PC-9 (cell line): ENCODE measurements around the gene ITGBL1. TPM values are rescaled to one million over a fixed set of nuclear protein-coding genes. Genes with fewer than 3 reads are reported as not detected.
A peak's percentile ranks its signal among the peaks of the same experiment; 100 is the strongest.

ENCODE experiments used
- BruUV-seq: library from RNA; stranded (reverse); fragments of 400-500 nt; replicated peaks from 2 replicates; lab custom pipeline; 2021; lab: Mats Ljungman, UMichigan
- CTCF ChIA-PET: fragments of 300-600 bp; sonication (Branson Sonifier 250); formaldehyde crosslinking; loops from one replicate; lab custom pipeline; 2022; ENCODE audit warnings: antibody characterized with exemption; lab: Charles Lee
- POLR2A ChIA-PET: fragments of 300-600 bp; sonication (Branson Sonifier 250); formaldehyde crosslinking; loops from one replicate; lab custom pipeline; 2022; ENCODE audit warnings: antibody characterized with exemption; ENCODE audit not compliant: unreplicated experiment; lab: Charles Lee
- DNase-seq, 2 experiments: peaks; one replicate each; pipeline versions ENCODE4 v3.0.0 to v3.0.0-alpha.2; 2015 to 2022; ENCODE audit warnings: mixed read lengths in 1 of 2
- H2AFZ ChIP-seq: fragments of 200-600 bp; sonication (generic); 2 replicates; pipeline ENCODE4 v1.8.1; 2017; ENCODE audit warnings: antibody characterized with exemption
- H3F3A ChIP-seq: fragments of 200-600 bp; sonication (generic); 2 replicates; pipeline ENCODE4 v1.8.1; 2017; ENCODE audit warnings: antibody characterized with exemption, mild to moderate bottlenecking, low read depth; ENCODE audit not compliant: insufficient read depth
- H3K27ac ChIP-seq: fragments of 200-600 bp; sonication (generic); 2 replicates; pipeline ENCODE4 v1.6.1; 2016; ENCODE audit warnings: mixed run types
- H3K27me3 ChIP-seq: fragments of 200-600 bp; sonication (generic); 2 replicates; pipeline ENCODE4 v1.6.1; 2016; ENCODE audit warnings: low read depth, mixed run types; ENCODE audit not compliant: insufficient read depth
- H3K36me3 ChIP-seq: fragments of 200-600 bp; sonication (generic); 2 replicates; pipeline ENCODE4 v1.6.1; 2016; ENCODE audit warnings: low read depth, mixed run types
- H3K4me1 ChIP-seq: fragments of 200-600 bp; sonication (generic); replicated peaks from 2 replicates; pipeline ENCODE4 v1.6.1; 2016; ENCODE audit warnings: mixed run types; ENCODE audit not compliant: insufficient read depth
- H3K4me2 ChIP-seq: fragments of 200-600 bp; sonication (generic); 2 replicates; pipeline ENCODE4 v1.6.1; 2017; ENCODE audit warnings: mixed run types
- H3K4me3 ChIP-seq: fragments of 200-600 bp; sonication (generic); 2 replicates; pipeline ENCODE4 v1.6.1; 2016; ENCODE audit warnings: mixed run types
- H3K79me2 ChIP-seq: fragments of 200-600 bp; sonication (generic); 2 replicates; pipeline ENCODE4 v1.6.1; 2017; ENCODE audit warnings: low read depth, mixed run types
- H3K9me2 ChIP-seq: fragments of 200-600 bp; sonication (generic); 2 replicates; pipeline ENCODE4 v1.8.1; 2017; ENCODE audit warnings: mild to moderate bottlenecking; ENCODE audit not compliant: insufficient read depth
- H3K9me3 ChIP-seq: fragments of 200-600 bp; sonication (generic); 2 replicates; pipeline ENCODE4 v1.8.1; 2016; ENCODE audit warnings: low read depth; ENCODE audit not compliant: insufficient read depth
- H4K20me1 ChIP-seq: fragments of 200-600 bp; sonication (generic); 2 replicates; pipeline ENCODE4 v1.8.1; 2017; ENCODE audit not compliant: insufficient read depth
- CTCF ChIP-seq: fragments of 200-600 bp; sonication (generic); conservative IDR thresholded peaks from 2 replicates; pipeline ENCODE4 v1.6.1; 2017; ENCODE audit warnings: mixed run types, antibody characterized with exemption, mild to moderate bottlenecking, moderate library complexity
- EZH2 ChIP-seq: fragments of 200-600 bp; sonication (generic); IDR thresholded peaks from 2 replicates; pipeline ENCODE4 v1.8.0; 2017; ENCODE audit warnings: antibody characterized with exemption, low read depth
- intact Hi-C: fragments of 100-400 bp; cut with micrococcal nuclease; formaldehyde crosslinking; loops from one replicate; pipeline ENCODE4 v1.10.0; 2022; ENCODE audit not compliant: unreplicated experiment
- total RNA-seq: library from RNA; stranded (reverse); gene quantifications from 2 replicates; pipeline ENCODE4 v1.2.3, GENCODE V29; 2021

ITGBL1 gene
- total RNA-seq, 1 experiment from 2014 or later = 52.5 TPM

DNA sequence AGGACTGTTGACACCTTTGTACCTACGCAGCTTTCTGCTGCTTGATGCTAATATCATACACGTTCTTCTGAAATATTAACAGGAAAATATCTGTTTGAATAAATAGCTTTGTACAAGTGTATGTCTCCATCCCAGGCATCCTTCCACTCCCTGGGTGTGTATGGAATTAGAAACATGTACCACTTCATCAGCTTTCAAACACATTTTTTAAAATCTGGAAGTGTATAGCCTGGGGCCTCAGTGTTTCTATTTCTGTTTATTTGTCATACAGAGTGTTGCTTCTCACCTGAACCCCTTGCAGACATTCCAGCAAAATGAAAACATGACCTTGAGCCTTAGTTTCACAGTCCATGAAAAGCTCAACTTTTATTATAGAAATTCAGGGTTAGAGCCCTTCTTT, 168.6 kb downstream of the ITGBL1 start:
- no peak overlapping the region for H3K4me2 ChIP-seq
- H3K9me2 ChIP-seq = no peaks in the 10 kb centered on the region
- H3F3A ChIP-seq = peaks cover 29% of the 10 kb centered on the region
- TF ChIP-seq EZH2 = no peak
- intact Hi-C loops = loop anchor here (5.0 kb wide), 1 partner anchor 44 kb away; no protein-coding TSS in a partner anchor
- H2AFZ ChIP-seq = no peak overlapping the region
- no peaks in the 10 kb centered on the region for H4K20me1 ChIP-seq
- peaks cover 37% of the 10 kb centered on the region for H3K4me1 ChIP-seq
- ChIA-PET CTCF (interaction anchor here (0.6 kb wide), 1 partner anchor 132 kb away, joined by 3 read pairs; no protein-coding TSS in a partner anchor), POLR2A (no interaction called here)
- H3K27me3 ChIP-seq = no peaks in the 10 kb centered on the region
- peak in 1 of 2 experiments; percentile 41 for DNase-seq
- H3K79me2 ChIP-seq = no peaks in the 10 kb centered on the region
- H3K9me3 ChIP-seq = no peaks in the 10 kb centered on the region; the same call in 1 of the 2 replicates
- no TSS peak for BruUV-seq
- no peak overlapping the region for H3K4me3 ChIP-seq
- H3K36me3 ChIP-seq = no peaks in the 10 kb centered on the region; the same call in 1 of the 2 replicates
- no peak overlapping the region for H3K27ac ChIP-seq

DNA sequence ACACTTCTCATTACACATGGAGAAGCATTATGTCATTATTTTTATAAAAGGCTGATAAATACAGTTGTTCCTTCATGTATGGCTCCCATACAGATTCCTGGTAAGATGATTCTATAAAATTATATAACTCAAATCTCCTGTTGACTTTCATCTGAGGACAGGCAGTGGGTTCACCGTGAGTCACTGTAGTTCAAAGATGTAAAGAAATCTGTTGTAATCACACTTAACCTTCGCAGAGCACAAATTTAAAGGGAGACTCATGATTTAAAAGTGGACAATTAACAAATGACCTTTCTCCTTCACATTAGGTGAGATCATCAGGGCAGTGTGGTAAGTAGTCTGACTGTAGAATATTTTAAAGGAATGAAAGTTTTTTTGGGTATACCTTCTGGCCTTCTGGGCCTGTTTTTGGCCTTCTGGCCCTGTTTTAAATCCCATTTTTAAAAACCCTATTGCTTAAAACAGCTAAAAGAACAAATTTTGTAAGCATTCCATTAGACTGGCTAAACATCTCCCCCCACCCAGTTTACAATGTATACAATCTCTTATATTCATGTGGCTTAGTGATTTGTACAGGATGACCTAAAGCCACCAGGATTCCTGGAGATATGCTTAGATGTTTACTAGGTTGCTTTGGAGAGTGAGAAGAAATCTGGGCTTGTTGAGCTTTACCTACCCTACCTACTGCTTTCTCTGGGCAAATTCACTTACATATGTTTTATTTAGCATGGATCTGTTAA, 171.2 kb downstream of the ITGBL1 start:
- no TSS peak for BruUV-seq
- Histone ChIP-seq H3K27me3 (no peaks in the 10 kb centered on the region), H2AFZ (no peak overlapping the region), H4K20me1 (no peaks in the 10 kb centered on the region), H3K4me1 (peaks cover 50% of the 10 kb centered on the region), H3K36me3 (no peaks in the 10 kb centered on the region; the same call in 1 of the 2 replicates), H3F3A (peaks cover 29% of the 10 kb centered on the region), H3K27ac (peak overlapping the region; percentile 76), H3K4me2 (peak overlapping the region; percentile 50), H3K9me2 (no peaks in the 10 kb centered on the region), H3K79me2 (no peaks in the 10 kb centered on the region), H3K9me3 (no peaks in the 10 kb centered on the region; the same call in 1 of the 2 replicates), H3K4me3 (peak overlapping the region; percentile 12; the same call in 1 of the 2 replicates)
- CTCF ChIA-PET = interaction anchor here (0.6 kb wide), 1 partner anchor 762 kb away, joined by 3 read pairs; no protein-coding TSS in a partner anchor
- intact Hi-C loops = loop anchor here (2.0 to 5.0 kb wide), 2 partner anchors 46 to 169 kb away; no protein-coding TSS in a partner anchor
- peak in 1 of 2 experiments; percentile 79 for DNase-seq
- no peak for TF ChIP-seq EZH2
- TF ChIP-seq CTCF = no peak
- POLR2A ChIA-PET = no interaction called here

DNA sequence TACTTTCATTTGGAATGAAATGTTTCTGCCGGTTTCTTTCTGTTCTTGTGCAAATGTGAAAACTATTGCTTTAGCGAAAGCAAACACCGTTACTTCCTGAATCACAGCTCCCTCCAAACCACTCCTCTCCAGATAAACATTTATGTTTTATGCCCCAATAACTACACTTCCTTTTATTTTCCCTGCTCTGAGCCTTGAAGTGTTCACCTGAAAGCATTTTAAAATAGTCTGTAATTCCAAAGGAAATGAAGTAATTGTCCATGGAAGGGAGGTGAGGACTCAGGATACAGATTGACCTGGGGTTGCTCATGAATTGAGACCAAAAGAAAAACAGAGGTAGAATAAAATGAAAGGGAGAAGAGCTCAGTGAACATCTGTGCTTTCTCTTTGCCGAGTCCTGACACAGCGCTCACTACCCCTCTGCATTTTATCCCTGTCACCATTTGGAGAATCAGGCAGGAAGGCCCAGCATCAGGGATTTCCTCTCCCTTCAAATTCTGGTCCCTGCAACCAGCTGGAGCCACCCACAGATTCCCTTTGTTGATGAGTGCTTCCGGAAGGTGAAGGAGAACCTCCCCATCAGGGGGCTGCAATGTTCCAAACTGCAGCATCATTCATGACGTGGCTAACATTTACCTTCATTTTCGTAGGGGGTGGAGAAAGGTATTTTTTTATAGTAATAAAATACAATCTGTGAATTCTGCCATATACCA, 171.9 kb downstream of the ITGBL1 start:
- ChIA-PET POLR2A (no interaction called here), CTCF (interaction anchor here (0.6 kb wide), 1 partner anchor 761 kb away, joined by 3 read pairs; no protein-coding TSS in a partner anchor)
- H4K20me1 ChIP-seq = no peaks in the 10 kb centered on the region
- peak overlapping the region; percentile 12; the same call in 1 of the 2 replicates for H3K4me3 ChIP-seq
- no peaks in the 10 kb centered on the region for H3K27me3 ChIP-seq
- peak overlapping the region; percentile 76 for H3K27ac ChIP-seq
- DNase-seq = peak in 1 of 2 experiments; percentile 40
- H3K36me3 ChIP-seq = no peaks in the 10 kb centered on the region; the same call in 1 of the 2 replicates
- H3K9me2 ChIP-seq = no peaks in the 10 kb centered on the region
- peak overlapping the region; percentile 50 for H3K4me2 ChIP-seq
- H3F3A ChIP-seq = peaks cover 29% of the 10 kb centered on the region
- H3K4me1 ChIP-seq = peaks cover 50% of the 10 kb centered on the region
- no TSS peak for BruUV-seq
- H3K79me2 ChIP-seq = no peaks in the 10 kb centered on the region
- no peaks in the 10 kb centered on the region; the same call in 1 of the 2 replicates for H3K9me3 ChIP-seq
- intact Hi-C loops = loop anchor here (2.0 to 5.0 kb wide), 2 partner anchors 47 to 170 kb away; no protein-coding TSS in a partner anchor
- TF ChIP-seq EZH2 (no peak), CTCF (no peak)
- H2AFZ ChIP-seq = no peak overlapping the region
